Stimulated activated naive CD8-positive, alpha-beta T cell treated with anti-CD3 and anti-CD28 coated beads, Interleukin-15, Interleukin-2, amounts not matched to agents 100 ng/mL and 50 ng/mL, for 24 hours (primary cell): ENCODE measurements around the gene DIP2B.

Source experiments
- H3K27ac Mint-ChIP-seq: one replicate; pipeline ENCODE4 v1.8.0; 2021; ENCODE audit warnings: mild to moderate bottlenecking, mixed read lengths
- H3K27me3 Mint-ChIP-seq: one replicate; pipeline ENCODE4 v1.8.0; 2021; ENCODE audit warnings: mixed read lengths
- H3K36me3 Mint-ChIP-seq: one replicate; pipeline ENCODE4 v1.8.0; 2021; ENCODE audit warnings: low read depth, mixed read lengths
- H3K4me1 Mint-ChIP-seq: one replicate; pipeline ENCODE4 v1.8.0; 2021; ENCODE audit warnings: low read depth, mixed read lengths
- H3K4me3 Mint-ChIP-seq: one replicate; pipeline ENCODE4 v1.8.0; 2021; ENCODE audit warnings: mild to moderate bottlenecking, mixed read lengths
- H3K9me3 Mint-ChIP-seq: one replicate; pipeline ENCODE4 v1.8.0; 2021; ENCODE audit warnings: mixed read lengths

DIP2B gene

DNA sequence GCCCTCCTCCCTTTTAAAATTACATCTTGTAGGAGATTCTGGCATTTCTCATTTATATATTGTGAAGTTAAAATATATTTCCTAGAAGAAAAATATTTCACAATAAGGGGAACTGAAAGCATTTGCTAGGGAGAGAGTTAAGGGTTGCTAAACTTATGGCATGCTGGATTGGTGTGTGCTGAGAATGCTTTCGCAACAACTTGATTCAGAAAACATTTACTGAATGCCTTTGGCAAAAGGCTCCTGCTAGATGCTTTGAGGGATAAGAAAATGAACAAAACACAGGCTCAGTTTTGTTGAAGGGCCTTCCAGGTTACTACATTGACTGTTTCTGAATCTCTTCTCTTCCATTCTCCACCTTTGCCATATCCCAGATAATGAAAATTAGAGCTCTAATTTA is 67.5 kb downstream of the DIP2B start:
- H3K4me3 Mint-ChIP-seq: no peak overlapping the region
- H3K27me3 Mint-ChIP-seq: no peaks in the 10 kb centered on the region
- no peaks in the 10 kb centered on the region for H3K36me3 Mint-ChIP-seq
- no peaks in the 10 kb centered on the region for H3K9me3 Mint-ChIP-seq
- no peak overlapping the region for H3K27ac Mint-ChIP-seq
- peaks cover 33% of the 10 kb centered on the region for H3K4me1 Mint-ChIP-seq

DNA sequence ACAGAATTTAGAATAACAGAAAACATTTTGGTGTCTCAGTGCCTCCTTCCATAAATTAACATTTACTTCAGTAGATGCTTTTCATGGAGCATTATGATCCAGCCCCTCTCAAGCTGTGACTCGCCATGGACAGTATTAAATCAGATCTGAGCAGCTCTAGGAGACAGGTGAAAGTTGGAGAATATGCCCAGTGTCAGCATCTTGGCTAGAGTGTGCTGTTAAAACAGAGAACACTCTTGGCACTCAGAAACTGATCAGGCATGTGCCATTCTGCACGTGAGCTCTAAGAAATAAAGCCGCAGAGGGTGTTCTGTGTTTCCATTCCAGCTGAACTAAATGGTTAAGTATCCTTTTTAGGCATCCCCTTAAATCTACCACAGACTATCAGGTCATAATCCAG is 68.0 kb downstream of the DIP2B start:
- Mint-ChIP-seq H3K27ac (no peak overlapping the region), H3K9me3 (no peaks in the 10 kb centered on the region), H3K27me3 (no peaks in the 10 kb centered on the region), H3K4me3 (no peak overlapping the region), H3K36me3 (no peaks in the 10 kb centered on the region), H3K4me1 (peaks cover 33% of the 10 kb centered on the region)

DNA sequence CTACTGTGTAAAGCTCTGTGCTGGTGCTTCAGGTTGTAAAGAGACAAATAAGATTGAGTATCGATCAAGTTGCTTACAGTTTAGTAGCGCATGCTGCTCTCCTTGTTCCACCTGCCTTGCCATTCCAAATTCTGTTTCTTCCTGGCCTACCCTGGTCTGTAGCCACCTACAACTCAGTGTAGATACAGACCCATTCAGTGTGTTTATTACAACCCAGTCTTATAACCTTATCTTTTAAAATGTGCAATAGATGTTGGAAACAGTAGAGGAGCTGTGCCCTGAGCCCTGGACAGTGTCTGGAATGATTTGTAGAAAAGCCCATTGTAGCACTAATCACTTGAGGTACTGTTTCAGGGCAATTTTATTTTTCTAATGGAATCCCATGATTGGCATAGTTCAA is 68.5 kb downstream of the DIP2B start:
- H3K9me3 Mint-ChIP-seq: no peaks in the 10 kb centered on the region
- no peaks in the 10 kb centered on the region for H3K27me3 Mint-ChIP-seq
- no peaks in the 10 kb centered on the region for H3K36me3 Mint-ChIP-seq
- H3K27ac Mint-ChIP-seq: no peak overlapping the region
- no peak overlapping the region for H3K4me3 Mint-ChIP-seq
- H3K4me1 Mint-ChIP-seq: peaks cover 29% of the 10 kb centered on the region

DNA sequence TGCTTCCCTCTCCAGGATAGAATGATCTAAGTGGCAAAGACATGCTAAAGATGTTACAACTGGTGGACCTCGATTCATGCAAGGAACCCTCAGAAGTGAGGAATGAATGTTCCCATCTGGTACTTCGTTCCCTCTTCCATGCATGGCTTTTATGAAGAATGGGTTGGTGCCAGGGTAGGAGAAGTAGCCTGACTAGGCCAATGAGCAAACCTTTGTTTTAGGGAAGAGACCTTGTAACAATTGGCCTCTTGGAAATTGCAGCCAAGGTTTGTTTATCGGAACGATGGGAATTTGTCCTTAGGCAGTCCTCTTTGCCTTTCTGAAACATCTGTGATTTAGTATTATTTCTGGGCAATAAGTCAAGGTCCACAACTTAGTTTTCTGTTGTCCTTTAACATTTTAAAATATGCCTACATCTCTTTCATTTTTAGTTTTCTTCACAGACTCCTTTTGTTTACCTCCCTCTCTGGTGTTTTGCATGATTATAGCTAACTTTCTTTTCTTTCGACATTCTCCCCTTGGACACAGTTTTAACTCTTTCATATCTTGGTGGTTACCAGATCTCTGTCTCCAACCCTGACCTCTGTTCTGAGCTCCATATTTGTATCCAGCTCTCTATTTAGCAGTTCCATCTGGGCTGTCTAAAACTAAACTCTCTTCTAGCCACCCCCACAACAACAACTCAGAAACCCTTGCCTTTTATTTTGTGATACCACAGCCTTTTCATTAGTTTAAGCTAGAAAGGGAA is 70.0 kb downstream of the DIP2B start:
- Mint-ChIP-seq H3K27me3 (no peaks in the 10 kb centered on the region), H3K4me3 (no peak overlapping the region), H3K36me3 (no peaks in the 10 kb centered on the region), H3K27ac (no peak overlapping the region), H3K4me1 (peaks cover 26% of the 10 kb centered on the region), H3K9me3 (no peaks in the 10 kb centered on the region)

DNA sequence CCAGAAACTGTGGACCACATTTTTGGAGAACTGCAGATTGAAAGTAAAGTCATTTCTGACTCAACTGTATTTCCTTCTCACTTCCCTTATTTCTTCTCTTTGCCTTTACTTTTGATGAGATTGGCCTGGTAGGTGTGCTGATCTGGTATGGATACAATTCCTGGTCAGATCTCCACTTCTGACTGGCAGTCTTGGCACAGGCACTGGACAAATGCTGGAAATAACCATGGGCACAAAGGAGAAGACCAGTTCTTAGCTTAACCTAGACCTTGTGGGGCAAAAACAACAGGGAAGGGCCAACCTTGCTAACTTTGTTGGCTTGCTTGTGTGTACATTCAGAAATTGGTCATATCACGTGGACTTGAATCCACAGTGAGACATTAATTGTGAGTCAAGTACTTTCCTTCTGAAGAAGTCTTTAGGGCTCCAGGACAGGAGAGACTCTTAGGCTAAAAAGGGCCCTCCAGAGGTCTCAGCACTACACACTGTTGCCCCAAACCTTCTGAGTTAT is 75.0 kb downstream of the DIP2B start:
- H3K27ac Mint-ChIP-seq: peak overlapping the region; percentile 79
- no peak overlapping the region for H3K4me3 Mint-ChIP-seq
- H3K4me1 Mint-ChIP-seq: peaks cover 31% of the 10 kb centered on the region
- H3K27me3 Mint-ChIP-seq: no peaks in the 10 kb centered on the region
- peaks cover 4% of the 10 kb centered on the region for H3K36me3 Mint-ChIP-seq
- no peaks in the 10 kb centered on the region for H3K9me3 Mint-ChIP-seq

DNA sequence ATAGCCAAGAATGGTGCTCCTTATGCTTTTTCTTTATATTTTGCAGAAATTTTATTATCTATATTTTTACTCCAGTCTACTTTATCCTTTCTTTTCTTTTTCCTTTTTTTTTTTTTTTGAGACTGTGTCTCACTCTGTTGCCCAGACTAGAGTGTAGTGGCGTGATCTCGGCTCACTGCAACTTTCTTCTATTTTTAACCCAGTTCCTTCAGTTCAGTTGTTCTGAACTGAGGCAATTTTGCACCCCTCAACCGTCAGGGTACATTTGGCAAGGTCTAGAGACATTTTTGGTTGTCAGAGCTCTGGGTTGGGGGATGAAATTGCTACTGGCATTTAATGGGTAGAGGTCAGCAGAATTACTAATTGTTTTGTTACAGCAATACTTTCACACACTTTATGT is 75.7 kb downstream of the DIP2B start:
- Mint-ChIP-seq H3K36me3 (peaks cover 4% of the 10 kb centered on the region), H3K27ac (peak overlapping the region; percentile 2), H3K4me3 (no peak overlapping the region), H3K27me3 (no peaks in the 10 kb centered on the region), H3K9me3 (no peaks in the 10 kb centered on the region), H3K4me1 (peaks cover 31% of the 10 kb centered on the region)

DNA sequence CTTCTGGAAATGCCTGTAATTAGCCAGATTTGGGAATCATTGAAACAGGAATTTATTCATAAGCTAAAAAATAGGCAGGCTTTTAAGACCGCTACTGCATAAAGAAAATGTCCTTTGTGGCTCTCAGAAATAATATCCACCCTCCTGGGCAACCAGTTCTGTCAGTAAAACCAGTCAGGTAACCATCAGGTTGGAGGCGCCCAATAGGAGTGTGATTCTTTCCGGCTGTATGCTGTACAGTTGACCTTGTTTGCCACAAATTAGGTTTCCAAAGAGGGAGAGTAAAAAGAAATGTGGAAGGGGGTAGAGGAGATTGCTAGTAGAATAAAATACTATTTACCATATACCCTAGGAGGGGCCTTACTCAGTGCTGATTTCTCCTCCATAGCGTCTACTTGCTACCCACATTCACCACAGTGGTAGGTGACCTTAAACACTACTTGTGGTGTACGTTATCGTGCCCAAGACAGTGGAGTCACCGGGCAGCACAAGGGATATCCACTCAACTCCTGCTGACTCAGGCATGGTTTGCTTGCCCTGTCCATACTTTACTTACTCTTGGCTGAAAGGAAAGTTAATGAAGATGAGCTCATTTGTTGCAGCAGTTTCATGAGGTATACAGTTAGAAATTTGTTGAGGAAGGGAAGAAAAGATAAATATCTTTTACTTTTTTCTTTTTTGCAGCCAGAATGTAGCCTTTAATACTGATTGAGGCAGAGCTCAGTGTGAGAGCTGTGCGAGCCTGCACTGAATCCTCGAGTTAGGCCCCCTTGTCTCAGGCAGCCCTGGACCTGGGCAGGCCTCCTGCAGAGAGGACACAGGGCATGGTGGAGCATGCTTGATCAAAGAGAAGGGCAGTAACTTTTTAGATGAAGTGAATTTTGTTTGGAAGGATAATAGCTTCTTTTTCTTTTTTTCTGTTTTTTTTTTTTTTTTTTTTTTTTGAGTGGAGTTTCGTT is 76.7 kb downstream of the DIP2B start:
- H3K27me3 Mint-ChIP-seq: no peaks in the 10 kb centered on the region
- H3K9me3 Mint-ChIP-seq: no peaks in the 10 kb centered on the region
- H3K36me3 Mint-ChIP-seq: peaks cover 4% of the 10 kb centered on the region
- H3K27ac Mint-ChIP-seq: peak overlapping the region; percentile 33
- no peak overlapping the region for H3K4me3 Mint-ChIP-seq
- H3K4me1 Mint-ChIP-seq: peaks cover 31% of the 10 kb centered on the region

DNA sequence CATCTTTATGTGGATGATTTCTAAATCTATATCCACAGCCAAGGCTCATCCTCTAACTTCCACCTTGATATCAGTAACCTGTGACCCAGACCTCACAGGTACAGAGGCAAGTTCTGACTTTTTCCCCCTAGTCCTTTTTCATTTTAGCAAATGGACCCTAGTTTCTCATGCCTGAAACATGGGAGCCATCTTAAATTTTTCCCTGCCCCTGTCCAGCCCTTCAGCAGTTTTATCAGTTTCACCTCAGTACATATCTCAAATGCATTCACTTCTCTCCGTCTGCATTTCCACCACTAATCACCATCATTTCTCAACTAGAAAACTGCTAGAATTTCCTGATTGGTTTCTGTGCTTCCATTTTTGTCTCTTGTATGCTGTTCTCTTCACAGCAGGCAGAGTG is 79.3 kb downstream of the DIP2B start:
- Mint-ChIP-seq H3K4me1 (peaks cover 40% of the 10 kb centered on the region), H3K27ac (no peak overlapping the region), H3K27me3 (no peaks in the 10 kb centered on the region), H3K36me3 (peaks cover 4% of the 10 kb centered on the region), H3K9me3 (no peaks in the 10 kb centered on the region), H3K4me3 (no peak overlapping the region)

DNA sequence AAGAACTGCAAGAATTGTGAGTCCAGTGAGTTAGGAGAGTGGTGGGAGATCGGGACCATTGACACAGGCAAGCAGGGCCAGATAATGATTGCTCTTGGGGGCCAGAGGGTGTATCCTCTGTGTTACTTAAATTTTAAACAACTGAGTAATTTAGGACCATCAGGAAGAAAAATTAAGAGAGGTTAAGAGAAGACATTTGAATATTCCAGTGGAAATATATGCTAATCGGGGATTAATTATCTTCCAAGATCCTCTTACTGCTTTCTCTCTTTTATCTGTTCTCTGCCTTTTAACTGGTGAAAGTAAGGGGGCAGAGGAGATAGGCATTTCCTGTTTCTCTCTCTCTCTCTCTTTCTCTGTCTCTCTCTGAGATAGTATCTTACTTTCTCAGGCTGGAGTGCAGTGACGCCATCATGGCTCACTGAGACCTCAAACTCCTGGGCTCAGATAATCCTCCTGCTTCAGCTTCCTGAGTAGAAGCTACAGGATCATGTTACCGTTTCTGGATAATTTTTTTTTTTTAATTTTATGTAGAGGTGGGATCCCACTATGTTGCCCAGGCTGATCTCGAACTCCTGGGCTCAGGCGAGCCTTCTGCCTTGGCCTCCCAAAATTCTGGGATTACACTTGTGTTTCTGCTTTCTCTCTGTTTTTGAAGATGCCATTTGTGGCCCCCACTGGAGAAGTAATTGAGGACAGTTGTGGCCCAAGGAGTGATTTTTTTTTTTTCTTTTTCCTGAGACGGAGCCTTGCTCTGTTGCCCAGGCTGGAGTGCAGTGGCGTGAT is 85.1 kb downstream of the DIP2B start:
- H3K36me3 Mint-ChIP-seq: no peaks in the 10 kb centered on the region
- H3K27me3 Mint-ChIP-seq: no peaks in the 10 kb centered on the region
- peak overlapping the region; percentile 83 for H3K27ac Mint-ChIP-seq
- peaks cover 42% of the 10 kb centered on the region for H3K4me1 Mint-ChIP-seq
- peak overlapping the region; percentile 35 for H3K4me3 Mint-ChIP-seq
- H3K9me3 Mint-ChIP-seq: no peaks in the 10 kb centered on the region

DNA sequence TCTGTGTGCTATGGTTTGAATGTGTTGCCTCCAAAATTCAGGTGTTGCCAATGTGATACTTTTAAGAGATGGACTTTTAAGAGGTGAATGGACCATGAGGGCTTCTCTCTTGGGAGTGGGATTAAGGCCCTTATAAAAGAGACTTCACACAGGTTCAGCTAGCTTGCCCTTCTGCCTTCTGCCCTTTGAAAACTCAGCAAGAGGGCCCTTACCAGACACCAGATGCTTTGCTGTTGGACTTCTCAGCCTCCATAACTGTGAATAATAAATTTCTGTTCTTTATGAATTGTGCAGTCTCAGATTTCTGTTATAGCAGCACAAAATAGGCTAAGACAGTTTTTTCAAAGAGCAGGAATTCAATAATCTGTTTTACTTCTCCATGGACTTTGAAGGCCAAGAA is 86.1 kb downstream of the DIP2B start:
- no peak overlapping the region for H3K27ac Mint-ChIP-seq

DNA sequence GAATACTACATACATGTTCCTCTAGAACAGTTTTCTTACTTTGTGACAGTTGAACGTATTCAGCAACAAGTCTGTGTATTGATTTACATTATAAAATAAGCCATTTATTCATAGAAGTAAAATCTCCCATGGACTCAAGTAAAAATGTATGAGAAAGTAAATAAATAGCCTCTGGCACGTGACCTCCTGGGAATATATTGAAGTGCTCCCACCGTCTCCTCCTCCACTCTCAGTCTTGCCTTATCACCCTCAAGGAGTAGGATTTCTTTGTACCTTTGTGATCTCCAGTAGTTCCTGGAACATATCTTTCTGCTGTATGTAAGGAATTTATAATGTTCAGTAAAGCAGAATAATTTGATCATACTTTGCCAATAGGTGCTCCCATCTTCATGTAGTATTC is 90.9 kb downstream of the DIP2B start:
- no peak overlapping the region for H3K27ac Mint-ChIP-seq
- H3K27me3 Mint-ChIP-seq: no peaks in the 10 kb centered on the region
- H3K4me3 Mint-ChIP-seq: no peak overlapping the region
- H3K4me1 Mint-ChIP-seq: peaks cover 51% of the 10 kb centered on the region
- no peaks in the 10 kb centered on the region for H3K9me3 Mint-ChIP-seq
- H3K36me3 Mint-ChIP-seq: peaks cover 10% of the 10 kb centered on the region

More for the DNA sequence above, 86.1 kb downstream of the DIP2B start:
- Mint-ChIP-seq H3K9me3 (no peaks in the 10 kb centered on the region), H3K36me3 (no peaks in the 10 kb centered on the region), H3K4me1 (peaks cover 45% of the 10 kb centered on the region), H3K27me3 (no peaks in the 10 kb centered on the region), H3K4me3 (no peak overlapping the region)

DNA sequence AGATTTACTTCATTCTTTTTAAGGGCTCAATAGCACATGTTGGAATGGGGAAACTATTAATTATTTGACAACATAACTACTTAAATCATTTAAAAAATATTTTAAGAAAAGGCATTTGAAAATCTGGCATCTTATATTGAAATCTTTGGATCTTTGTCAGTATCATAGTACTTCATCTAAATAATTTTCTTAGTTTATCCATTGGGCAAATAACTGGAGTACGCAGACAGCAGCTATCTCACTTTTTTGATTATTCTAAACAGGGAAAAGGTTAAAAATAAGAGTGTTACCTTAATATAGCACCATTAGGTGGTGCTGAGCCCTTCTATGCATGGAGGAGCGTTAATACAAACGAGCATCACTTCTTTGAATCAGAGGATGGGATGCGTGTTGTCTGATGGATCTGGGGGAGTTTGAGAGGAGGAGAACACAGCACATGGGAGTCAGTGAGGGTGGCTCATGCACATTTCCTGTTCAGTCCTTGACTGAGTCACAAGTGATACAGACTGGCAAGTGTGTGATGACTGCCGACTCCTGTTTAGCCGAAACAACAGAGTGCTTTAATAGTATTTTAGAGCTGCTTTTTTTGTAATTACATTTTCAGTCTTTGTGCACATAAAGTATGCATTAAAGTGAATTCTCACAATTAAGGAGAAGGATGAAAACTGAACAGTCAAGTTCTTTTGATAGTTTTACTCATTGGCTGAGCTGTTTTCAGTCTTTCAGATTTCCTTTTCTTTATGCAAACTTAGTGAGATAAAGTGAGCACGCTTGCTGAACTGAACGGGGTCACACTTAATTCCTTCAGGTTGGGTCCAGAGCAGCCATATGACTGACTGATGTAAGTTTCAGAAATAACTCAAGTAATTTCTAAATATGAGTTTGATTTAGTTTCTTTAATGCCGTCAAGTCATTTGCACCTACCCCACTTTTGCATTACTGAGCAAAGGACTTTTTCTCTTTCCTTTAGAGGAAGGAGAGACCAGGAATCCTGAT is 92.7 kb downstream of the DIP2B start:
- H3K4me3 Mint-ChIP-seq: peak overlapping the region; percentile 74
- H3K9me3 Mint-ChIP-seq: no peaks in the 10 kb centered on the region

DNA sequence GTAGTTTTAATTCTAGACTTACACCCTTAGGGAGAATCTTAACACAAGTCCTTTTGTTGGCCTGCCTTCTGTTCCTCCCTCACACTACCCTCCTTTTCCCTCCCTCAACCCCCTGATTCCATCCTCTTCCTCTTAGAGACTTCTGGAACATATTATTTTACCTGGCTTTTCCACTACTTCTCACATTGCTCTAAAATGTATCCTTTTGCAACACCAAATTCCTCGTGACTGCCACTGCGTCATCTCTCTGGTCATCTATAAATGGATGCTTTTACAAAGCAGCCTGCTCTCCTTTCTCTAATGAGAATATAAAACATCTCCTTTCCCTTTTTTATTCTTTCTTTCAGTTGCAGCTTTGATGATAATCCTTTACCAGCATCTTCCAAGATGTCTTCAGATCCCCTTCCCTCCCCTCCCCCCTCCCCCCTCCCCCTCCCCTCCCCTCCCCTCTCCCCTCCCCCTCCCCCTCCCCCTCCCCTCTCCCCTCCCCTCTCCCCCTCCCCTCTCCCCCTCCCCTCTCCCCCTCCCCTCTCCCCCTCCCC is 93.6 kb downstream of the DIP2B start:
- Mint-ChIP-seq H3K4me1 (peaks cover 51% of the 10 kb centered on the region), H3K9me3 (no peaks in the 10 kb centered on the region), H3K27ac (peak overlapping the region; percentile 74), H3K27me3 (no peaks in the 10 kb centered on the region), H3K4me3 (peak overlapping the region; percentile 52), H3K36me3 (peaks cover 20% of the 10 kb centered on the region)

More for the DNA sequence above, 92.7 kb downstream of the DIP2B start:
- Mint-ChIP-seq H3K27me3 (no peaks in the 10 kb centered on the region), H3K27ac (peak overlapping the region; percentile 85), H3K36me3 (peaks cover 20% of the 10 kb centered on the region), H3K4me1 (peaks cover 57% of the 10 kb centered on the region)
